ENCODE results near the gene CBX1. TPM values are rescaled to one million over a fixed set of nuclear protein-coding genes. Genes with fewer than 3 reads are reported as not detected.
A peak's percentile ranks its signal among the peaks of the same experiment; 100 is the strongest.

The CBX1 gene
- total and polyA plus RNA-seq, 10 of the 15 experiments (the other 5 are each of a cell fraction or from before 2014, with no cell fraction given), result 11.8 to 99.2 (median 43.5) TPM

- no peak for TF ChIP-seq ZBED1 (IDR thresholded peaks at IDR 0.05; ENCODE audit: borderline replicate concordance)
- TF ChIP-seq NFYB (IDR thresholded peaks at IDR 0.05; ENCODE audit: insufficient read depth, low read depth, low read length), result no peak
- no peak for TF ChIP-seq POU2F2 (IDR thresholded peaks at IDR 0.05; ENCODE audit: borderline replicate concordance, low read depth, low read length)
- TF ChIP-seq KAT2A (conservative IDR thresholded peaks at IDR 0.05; ENCODE audit: control insufficient read depth, low read depth, low read length), result no peak
- TF ChIP-seq ZBTB4 (CRISPR knock-in tag; IDR thresholded peaks at IDR 0.05), result no peak
- TF ChIP-seq NR2C2 (IDR thresholded peaks at IDR 0.05; ENCODE audit: borderline replicate concordance, control insufficient read depth, insufficient read length, low read depth), result no peak
- no peak for TF ChIP-seq STAT3 (IDR thresholded peaks at IDR 0.05; ENCODE audit: low read depth, low read length)
- TF ChIP-seq RB1 (IDR thresholded peaks at IDR 0.05; ENCODE audit: borderline replicate concordance), result peak; percentile 89
- TF ChIP-seq NKRF (conservative IDR thresholded peaks at IDR 0.05), result peak; percentile 74; the same call in 1 of the 2 replicates
- no peak for TF ChIP-seq SP1 (IDR thresholded peaks at IDR 0.05; ENCODE audit: low read depth, low read length)
- TF ChIP-seq DPF2 (IDR thresholded peaks at IDR 0.05), result peak; percentile 87; the same call in 1 of the 2 replicates
- TF ChIP-seq E4F1 (IDR thresholded peaks at IDR 0.05; ENCODE audit: borderline replicate concordance, partially characterized antibody), result peak; percentile 15
- peak; percentile 38 for TF ChIP-seq BCL3 (IDR thresholded peaks at IDR 0.05; ENCODE audit: borderline replicate concordance, insufficient read depth, low read depth, low read length, poor library complexity, severe bottlenecking)
- TF ChIP-seq ZBTB11 (CRISPR knock-in tag; IDR thresholded peaks at IDR 0.05), result no peak
Observed at GRCh38 chr17:48101012-48101720, at the start of gene CBX1 (continued).
